ENCODE data around the gene FADS2.

The FADS2 gene

DNA sequence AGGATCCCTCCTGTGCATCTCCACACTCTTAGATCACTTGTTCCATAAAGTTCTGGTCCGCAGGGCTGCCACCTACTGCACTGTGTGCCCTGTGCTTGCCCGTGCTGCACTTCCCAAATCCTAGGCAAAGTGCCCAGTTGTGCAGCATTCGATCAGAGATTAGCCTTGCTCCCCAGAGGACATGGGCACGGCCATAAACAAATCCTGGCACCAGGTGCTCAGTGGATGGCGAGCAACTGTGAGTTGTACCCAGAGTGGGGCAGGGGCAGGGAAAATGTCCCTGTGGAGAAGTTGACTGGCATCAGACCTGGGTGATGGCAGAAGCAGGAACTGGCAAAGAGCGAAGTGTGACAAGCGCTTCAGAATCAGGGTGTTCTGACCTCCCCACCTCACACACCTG, 4.7 kb downstream of the FADS2 start:
- TF ChIP-seq, protein P1, sequence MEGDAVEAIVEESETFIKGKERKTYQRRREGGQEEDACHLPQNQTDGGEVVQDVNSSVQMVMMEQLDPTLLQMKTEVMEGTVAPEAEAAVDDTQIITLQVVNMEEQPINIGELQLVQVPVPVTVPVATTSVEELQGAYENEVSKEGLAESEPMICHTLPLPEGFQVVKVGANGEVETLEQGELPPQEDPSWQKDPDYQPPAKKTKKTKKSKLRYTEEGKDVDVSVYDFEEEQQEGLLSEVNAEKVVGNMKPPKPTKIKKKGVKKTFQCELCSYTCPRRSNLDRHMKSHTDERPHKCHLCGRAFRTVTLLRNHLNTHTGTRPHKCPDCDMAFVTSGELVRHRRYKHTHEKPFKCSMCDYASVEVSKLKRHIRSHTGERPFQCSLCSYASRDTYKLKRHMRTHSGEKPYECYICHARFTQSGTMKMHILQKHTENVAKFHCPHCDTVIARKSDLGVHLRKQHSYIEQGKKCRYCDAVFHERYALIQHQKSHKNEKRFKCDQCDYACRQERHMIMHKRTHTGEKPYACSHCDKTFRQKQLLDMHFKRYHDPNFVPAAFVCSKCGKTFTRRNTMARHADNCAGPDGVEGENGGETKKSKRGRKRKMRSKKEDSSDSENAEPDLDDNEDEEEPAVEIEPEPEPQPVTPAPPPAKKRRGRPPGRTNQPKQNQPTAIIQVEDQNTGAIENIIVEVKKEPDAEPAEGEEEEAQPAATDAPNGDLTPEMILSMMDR (IDR thresholded peaks at IDR 0.05) = no peak

DNA sequence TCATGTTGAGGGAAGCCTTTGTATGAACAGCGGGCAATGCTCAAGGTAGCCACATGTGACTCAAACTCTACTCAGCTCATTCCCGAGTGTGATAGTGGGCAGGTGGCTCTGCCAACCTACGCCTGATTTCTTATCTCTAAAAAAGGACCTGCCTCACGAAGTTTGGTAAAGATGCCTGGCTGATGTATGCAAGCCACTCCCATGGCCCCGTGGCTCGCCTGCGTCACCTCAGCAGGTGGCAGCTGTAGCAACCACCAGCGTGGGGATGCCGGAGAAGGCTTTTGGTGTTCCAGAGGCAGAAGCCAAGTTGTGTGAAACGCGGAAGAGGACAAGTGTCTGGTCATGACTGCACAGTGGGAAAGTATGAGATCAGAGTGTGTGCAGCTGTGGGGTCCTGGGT, 5.4 kb downstream of the FADS2 start:
- TF ChIP-seq, protein P1 (IDR thresholded peaks at IDR 0.05) = no peak

DNA sequence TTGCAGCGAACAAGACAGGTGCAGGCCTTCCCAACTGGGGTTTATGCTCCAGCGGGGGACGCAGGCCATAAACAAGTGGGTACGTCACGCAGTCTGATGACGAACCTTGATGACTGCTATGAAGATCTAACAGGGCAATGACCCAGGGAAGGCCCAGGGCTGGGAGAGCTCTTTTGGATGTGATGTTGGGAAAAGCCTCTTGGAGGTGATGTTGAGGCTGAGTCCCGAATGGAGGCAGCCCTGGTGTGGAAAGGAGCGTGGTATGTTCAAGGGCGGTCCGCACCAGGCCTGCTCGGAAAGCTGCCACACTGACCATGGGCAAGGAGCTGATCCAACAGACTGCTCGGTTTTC, 5.8 kb downstream of the FADS2 start:
- TF ChIP-seq, protein P1 (IDR thresholded peaks at IDR 0.05) = no peak

DNA sequence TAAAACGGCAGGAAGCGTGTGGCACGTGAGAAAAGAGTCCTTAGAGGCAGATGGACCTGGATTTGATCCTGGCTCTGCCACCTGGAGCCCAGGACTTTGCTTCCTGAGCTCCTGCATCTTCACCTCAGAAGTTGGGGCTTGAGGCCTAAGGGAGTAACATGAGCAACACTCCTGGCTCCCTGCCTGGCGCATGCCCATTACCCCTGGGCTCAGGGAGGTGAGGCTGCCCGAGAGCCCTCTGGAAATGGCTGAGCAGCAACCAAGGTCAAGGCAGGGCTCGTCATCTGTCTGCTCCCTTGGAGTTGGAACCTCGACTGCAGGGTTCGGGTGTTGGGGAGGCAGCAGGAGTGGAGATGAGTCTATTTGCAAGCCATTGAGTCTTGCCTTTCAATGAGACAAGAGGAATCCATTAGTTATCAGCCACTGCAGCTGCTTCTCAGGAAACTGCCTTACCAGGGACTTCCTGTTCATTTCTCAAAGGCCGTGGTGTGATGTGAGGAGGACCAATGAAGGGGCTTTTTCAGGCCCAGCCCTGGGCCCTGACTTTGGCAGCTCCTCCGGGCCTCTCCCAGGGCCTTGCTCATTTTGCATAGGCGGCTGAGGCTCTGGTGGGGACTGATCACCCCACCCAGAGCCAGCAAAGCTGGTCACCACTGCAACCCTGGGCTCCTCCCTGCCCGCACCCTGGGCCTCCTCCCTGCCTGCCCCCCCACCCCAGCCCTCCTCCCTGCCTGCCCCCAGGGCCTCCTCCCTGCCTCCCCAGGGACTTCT, 6.4 kb downstream of the FADS2 start:
- TF ChIP-seq, protein P1 (IDR thresholded peaks at IDR 0.05) = no peak

DNA sequence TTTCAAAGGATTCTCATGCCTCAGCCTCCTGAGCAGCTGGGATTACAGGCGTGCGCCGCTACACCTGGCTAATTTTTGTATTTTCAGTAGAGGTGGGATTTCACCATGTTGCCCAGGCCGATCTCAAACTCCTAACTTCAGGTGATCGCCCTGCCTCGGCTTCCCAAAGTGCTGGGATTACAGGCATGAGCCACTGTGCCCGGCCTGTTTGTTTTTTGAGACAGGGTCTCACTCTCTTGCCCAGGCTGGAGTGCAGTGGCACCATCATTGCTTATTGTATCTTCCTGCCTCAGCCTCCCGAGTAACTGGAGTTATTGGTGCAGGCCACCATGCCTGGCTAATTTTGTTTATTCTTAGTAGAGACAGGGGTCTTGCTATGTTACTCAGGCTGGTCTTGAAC, 8.1 kb downstream of the FADS2 start:
- TF ChIP-seq, protein P1 (IDR thresholded peaks at IDR 0.05) = no peak

DNA sequence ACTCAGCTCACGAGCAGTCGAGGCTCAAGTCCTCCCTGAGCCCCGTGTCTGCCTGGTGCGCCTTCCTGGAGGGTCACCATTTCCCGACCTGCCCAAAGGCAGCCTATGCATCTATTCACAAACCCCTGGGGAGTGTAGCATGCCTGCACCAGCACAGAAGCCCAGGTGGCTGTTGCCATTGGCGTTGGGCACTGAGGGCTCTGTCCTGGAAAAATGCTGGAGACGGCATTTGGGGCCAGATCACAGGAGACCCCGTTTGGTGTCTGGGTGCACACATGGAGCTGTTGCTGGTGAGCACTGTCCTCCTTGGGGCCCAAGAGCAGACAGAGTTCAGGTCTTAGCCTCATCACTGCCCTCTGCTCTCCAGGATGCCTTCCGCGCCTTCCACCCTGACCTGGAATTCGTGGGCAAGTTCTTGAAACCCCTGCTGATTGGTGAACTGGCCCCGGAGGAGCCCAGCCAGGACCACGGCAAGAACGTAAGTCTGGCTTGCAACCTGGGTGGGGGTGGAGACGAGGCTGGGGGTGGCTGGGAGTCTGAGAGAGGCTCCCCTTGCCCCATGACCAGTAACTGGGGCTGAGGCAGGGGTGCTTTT, 9.4 kb downstream of the FADS2 start:
- TF ChIP-seq, protein P1 (IDR thresholded peaks at IDR 0.05) = no peak

DNA sequence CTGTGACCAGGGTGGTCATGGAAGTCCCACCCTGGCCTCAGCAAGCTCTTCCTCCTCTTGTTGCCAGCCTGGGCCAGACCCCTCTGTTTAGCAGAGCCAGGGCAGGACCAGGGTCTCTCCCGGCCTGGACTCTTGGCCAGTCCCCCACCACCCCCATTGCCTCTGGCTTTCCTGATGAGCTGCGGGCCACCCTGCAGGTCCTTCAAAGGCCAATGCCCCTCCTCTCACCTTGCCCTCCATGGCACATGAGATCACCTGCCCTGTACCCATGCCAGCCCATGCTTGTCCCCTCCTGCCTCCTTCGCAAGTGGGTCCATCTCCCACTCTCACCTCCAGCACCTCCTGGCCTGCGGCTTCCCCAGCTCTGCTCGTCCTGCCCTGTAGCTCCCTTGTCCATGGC, 10.4 kb downstream of the FADS2 start:
- TF ChIP-seq, protein P1 (IDR thresholded peaks at IDR 0.05) = no peak
